Activated T-cell treated with anti-CD3 and anti-CD28 coated beads, Interleukin-2, amount 50 U/mL, for 72 hours (primary cell): Measurements from ENCODE around the gene CAPS. TPM values are rescaled to one million over a fixed set of nuclear protein-coding genes. Genes with fewer than 3 reads are reported as not detected.
"Not testable (repeated sequence)": the region's sequence is repeated elsewhere in the genome, so short reads cannot be mapped to it uniquely, and the experiment has no call there.

Experiments used
- ATAC-seq, 2 donors: fragments of 150-1000 bp; cut with Tn5 transposase; replicated peaks in 1 of 2; 2 replicates each; pipeline ENCODE4 v1.10.0; 2021; ENCODE audit warnings: moderate library complexity in 2 of 2, mild to moderate bottlenecking in 1 of 2
- DNase-seq, 2 donors: peaks; one replicate each; pipeline ENCODE4 v3.0.0; 2021 to 2022; ENCODE audit warnings: mixed read lengths in 1 of 2
- H3K27ac Mint-ChIP-seq: one replicate; pipeline ENCODE4 v1.8.0; 2022; ENCODE audit warnings: mild to moderate bottlenecking, moderate library complexity, mixed read lengths
- H3K27me3 Mint-ChIP-seq: one replicate; pipeline ENCODE4 v1.8.0; 2022; ENCODE audit warnings: low read depth, mixed read lengths
- H3K36me3 Mint-ChIP-seq, 2 donors: one replicate each; pipeline ENCODE4 v1.8.0; 2022; ENCODE audit warnings: mixed read lengths in 2 of 2, mild to moderate bottlenecking in 1 of 2; ENCODE audit not compliant: insufficient read depth in 2 of 2
- H3K4me1 Mint-ChIP-seq: one replicate; pipeline ENCODE4 v1.8.0; 2022; ENCODE audit warnings: low read depth, mixed read lengths
- H3K4me3 Mint-ChIP-seq, 2 donors: one replicate each; pipeline ENCODE4 v1.8.0; 2022; ENCODE audit warnings: mild to moderate bottlenecking in 2 of 2, mixed read lengths in 2 of 2, moderate library complexity in 2 of 2
- H3K9me3 Mint-ChIP-seq, 2 donors: one replicate each; pipeline ENCODE4 v1.8.0; 2022; ENCODE audit warnings: mixed read lengths in 2 of 2
- total RNA-seq, 2 donors: library from RNA; stranded (reverse); gene quantifications; one replicate each; pipeline ENCODE4 v1.2.3, GENCODE V29; 2022

Gene CAPS
- total RNA-seq, 2 donors from 2014 or later, result 12.9 to 20.9 TPM

DNA sequence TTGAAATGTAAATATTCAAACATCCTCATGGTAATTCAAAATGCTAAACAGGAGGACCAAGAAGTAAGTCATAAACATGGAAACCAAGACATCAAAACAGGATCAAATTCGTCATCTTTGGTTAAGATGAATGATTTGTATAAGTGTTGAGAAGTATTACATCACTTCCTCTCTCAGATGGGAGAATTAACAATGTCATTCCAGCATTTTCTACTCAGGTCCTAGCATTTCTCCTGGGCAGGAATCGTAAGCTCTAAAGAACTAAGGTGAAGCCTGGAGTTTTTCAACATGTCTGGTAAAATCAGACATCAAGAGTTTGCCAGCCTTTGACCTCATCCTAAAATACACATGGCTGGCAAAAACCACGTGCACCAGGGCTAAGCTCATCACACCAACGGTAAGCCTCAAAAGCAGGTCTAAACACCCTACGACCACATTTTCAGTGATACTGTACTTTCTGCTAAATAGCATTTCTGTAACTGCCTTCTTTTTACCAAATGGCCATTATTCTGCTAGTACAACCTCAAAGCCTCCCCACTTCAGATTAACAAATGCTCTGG, 39.1 kb downstream of the CAPS start:
- peak; percentile 28 to 35 for DNase-seq
- peak overlapping the region; percentile 98 for H3K27ac Mint-ChIP-seq
- peaks cover 0 to 3% of the 10 kb centered on the region in 2 donors for H3K36me3 Mint-ChIP-seq
- H3K4me1 Mint-ChIP-seq, result peaks cover 100% of the 10 kb centered on the region
- no peaks in the 10 kb centered on the region for H3K27me3 Mint-ChIP-seq
- H3K4me3 Mint-ChIP-seq, result peak overlapping the region; percentile 84
- peak; percentile 37 to 43 for ATAC-seq
- no peaks in the 10 kb centered on the region for H3K9me3 Mint-ChIP-seq

DNA sequence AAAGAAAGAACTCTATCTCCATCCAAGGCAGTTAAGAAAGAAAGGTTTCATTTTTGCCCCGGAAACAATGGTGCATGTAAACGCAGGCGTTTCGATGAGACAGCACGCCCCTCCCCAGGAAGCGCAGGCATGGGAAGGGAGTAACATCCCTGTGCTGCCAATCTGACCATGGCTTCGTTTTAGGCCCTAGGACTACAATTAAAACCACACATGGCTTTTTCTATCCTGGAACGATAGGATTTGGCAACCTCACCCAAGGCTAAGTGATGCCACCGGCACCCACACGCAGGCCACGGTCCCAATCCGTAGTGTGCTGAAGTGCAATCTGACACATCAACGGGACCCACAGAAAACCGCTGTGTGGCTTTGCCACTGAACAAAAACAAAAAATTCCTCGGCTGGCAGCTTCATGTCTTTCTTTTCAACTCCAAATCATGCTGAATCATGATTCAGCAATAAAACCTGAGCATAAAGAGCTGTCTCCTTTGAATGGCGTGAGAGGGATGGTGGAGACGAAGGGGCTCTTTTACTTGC, 39.7 kb downstream of the CAPS start:
- ATAC-seq (peak; percentile 50 to 60), DNase-seq (peak; percentile 55 to 70)
- H3K4me3 Mint-ChIP-seq, result peak overlapping the region; percentile 84
- peaks cover 99% of the 10 kb centered on the region for H3K4me1 Mint-ChIP-seq
- peaks cover 0 to 3% of the 10 kb centered on the region in 2 donors for H3K36me3 Mint-ChIP-seq
- H3K27ac Mint-ChIP-seq, result peak overlapping the region; percentile 98
- H3K27me3 Mint-ChIP-seq, result no peaks in the 10 kb centered on the region
- no peaks in the 10 kb centered on the region for H3K9me3 Mint-ChIP-seq

DNA sequence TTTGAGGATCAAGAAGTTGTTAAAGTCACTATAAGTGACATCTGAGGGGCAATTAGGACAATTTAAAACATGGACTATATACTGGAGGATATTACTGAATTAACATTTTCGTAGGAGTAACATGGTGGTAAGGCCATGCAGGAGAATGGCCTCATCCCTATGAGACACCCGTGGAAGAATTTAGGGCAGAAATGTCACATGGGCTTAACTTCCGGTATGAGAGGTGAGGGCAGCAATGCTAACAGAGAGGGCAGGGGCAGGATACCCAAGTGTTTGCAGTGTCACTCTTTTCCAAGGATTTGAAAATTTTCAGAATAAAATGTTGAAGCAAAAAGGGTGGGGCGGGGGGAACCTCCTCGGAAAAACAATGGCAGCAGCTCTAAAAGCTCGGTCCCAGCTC, 40.2 kb downstream of the CAPS start:
- peaks cover 0 to 3% of the 10 kb centered on the region in 2 donors for H3K36me3 Mint-ChIP-seq
- no peaks in the 10 kb centered on the region for H3K9me3 Mint-ChIP-seq
- H3K4me3 Mint-ChIP-seq, result peak overlapping the region; percentile 84
- DNase-seq, result no peak
- no peaks in the 10 kb centered on the region for H3K27me3 Mint-ChIP-seq
- peaks cover 99% of the 10 kb centered on the region for H3K4me1 Mint-ChIP-seq
- H3K27ac Mint-ChIP-seq, result peak overlapping the region; percentile 98
- ATAC-seq, result no peak

DNA sequence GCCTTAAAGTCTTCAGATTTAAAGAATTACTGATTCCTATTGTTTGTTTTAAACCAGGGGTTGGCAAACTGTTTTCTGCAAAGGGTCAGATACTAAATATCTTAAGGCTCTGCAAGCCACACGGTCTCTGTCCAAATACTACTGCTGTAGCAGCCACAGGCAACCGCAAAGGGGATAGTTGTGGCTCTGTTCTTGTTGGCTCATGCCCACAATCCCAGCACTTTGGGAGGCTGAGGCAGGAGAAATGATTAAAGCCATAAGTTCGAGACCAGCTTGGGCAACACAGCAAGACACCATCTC, 41.5 kb downstream of the CAPS start:
- H3K4me1 Mint-ChIP-seq, result peaks cover 98% of the 10 kb centered on the region
- no peaks in the 10 kb centered on the region for H3K27me3 Mint-ChIP-seq
- DNase-seq (no peak), ATAC-seq (no peak)
- H3K36me3 Mint-ChIP-seq, result no peaks in the 10 kb centered on the region
- H3K4me3 Mint-ChIP-seq, result peak overlapping the region; percentile 44 to 49
- peak overlapping the region; percentile 3 for H3K27ac Mint-ChIP-seq
- no peaks in the 10 kb centered on the region for H3K9me3 Mint-ChIP-seq

DNA sequence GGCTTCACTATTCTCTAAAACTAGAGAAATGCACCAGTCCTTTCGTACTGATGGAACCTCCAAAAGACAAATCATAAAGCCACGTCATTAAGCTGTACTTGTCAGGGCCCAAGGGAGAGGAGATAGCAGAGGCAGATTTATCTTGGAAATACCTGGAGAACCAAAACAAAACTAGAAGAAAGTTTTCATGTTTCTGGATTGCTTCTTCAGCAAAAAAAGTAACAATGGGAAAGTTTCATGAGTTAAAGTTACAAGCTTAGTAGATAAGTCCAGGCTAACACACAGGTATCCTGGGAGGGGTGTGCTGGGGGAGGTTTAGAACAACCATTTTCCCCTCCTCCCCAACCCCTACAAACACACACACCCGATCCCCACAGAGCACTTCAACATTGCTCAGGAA, 42.3 kb downstream of the CAPS start:
- DNase-seq (no peak), ATAC-seq (no peak)
- Mint-ChIP-seq H3K27ac (peak overlapping the region; percentile 3), H3K9me3 (no peaks in the 10 kb centered on the region), H3K36me3 (no peaks in the 10 kb centered on the region), H3K4me3 (no peak overlapping the region), H3K4me1 (peaks cover 98% of the 10 kb centered on the region), H3K27me3 (no peaks in the 10 kb centered on the region)

DNA sequence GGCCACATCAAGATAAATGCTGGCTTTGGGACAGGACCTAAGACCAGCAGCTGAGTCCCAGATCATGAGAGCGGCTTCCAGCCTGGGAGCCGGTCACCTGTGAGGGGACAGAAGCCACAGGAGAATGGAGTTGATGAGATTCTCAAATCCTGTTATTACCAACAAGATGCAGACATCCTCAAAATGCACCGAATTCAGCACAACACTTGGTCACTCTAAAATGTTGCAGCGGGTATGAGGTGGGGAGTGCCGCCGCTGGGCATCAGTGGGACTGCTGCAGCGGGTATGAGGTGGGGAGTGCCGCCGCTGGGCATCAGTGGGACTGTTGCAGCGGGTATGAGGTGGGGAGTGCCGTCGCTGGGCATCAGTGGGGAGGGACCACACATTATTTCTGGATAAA, 42.7 kb downstream of the CAPS start:
- H3K27me3 Mint-ChIP-seq, result no peaks in the 10 kb centered on the region
- H3K27ac Mint-ChIP-seq, result no peak overlapping the region
- H3K36me3 Mint-ChIP-seq, result no peaks in the 10 kb centered on the region
- ATAC-seq (no peak), DNase-seq (no peak)
- peaks cover 98% of the 10 kb centered on the region for H3K4me1 Mint-ChIP-seq
- no peaks in the 10 kb centered on the region for H3K9me3 Mint-ChIP-seq
- no peak overlapping the region for H3K4me3 Mint-ChIP-seq

DNA sequence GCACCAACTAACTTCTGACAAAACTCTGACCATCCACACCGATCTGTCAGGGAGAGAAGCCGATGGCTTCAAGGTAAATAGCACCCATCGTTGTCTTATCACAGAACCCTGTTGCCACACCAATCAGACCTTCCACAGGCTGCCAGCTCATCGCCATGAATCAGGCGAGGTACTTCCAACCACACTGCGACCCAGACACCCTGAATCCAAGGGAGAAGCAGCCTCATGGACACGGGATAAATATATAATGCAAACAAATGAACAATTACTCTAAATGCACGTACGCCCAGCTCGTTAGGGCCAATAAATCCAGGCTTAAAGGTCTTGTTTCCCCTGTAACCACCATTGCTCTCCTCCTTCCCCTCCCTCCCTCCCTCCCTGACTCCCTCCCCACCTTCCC, 43.1 kb downstream of the CAPS start:
- Mint-ChIP-seq H3K27me3 (no peaks in the 10 kb centered on the region), H3K27ac (peak overlapping the region; percentile 42), H3K9me3 (no peaks in the 10 kb centered on the region), H3K4me1 (peaks cover 98% of the 10 kb centered on the region), H3K4me3 (no peak overlapping the region), H3K36me3 (no peaks in the 10 kb centered on the region)
- DNase-seq, result no peak
- ATAC-seq, result no peak

DNA sequence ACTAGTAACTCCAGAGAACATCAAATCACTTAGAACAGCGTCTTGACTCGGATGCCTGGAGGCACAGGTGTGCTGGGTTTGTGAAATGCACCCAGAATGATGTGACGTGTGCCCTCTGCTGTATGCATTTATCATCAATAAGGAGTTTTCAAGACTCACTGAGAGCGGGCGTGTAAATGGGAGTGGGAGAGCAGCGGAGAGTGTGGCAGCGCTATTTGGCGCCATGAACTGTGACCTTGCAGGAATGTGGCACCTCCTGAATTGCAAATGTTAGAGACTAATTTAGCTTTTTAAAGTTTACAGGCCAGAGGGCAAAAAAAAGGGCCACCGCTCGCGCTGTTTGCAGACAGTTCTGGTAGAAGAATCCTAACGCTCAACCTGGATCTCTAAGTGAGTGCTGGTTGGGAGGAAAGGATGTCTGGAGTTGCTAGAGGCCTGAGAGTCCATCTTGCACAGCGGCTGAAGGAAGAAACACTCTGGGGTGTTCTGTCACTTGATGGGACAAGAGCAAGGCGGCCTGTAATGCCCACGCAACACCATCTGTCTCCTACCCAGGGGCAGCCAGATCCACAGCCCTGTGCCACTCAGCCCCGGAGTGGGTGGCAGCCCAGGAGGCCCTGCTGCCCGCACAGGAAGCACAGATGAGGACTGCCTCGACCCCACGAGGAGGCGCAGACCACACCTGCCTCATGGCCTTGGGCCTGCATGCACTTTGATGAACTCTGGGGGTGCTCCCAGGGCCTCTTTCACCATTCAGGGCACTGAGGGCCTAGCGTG, 44.2 kb downstream of the CAPS start:
- ATAC-seq (no peak), DNase-seq (no peak)
- Mint-ChIP-seq H3K9me3 (no peaks in the 10 kb centered on the region), H3K36me3 (peaks cover 0 to 3% of the 10 kb centered on the region in 2 donors), H3K27me3 (no peaks in the 10 kb centered on the region), H3K4me3 (no peak overlapping the region), H3K27ac (peak overlapping the region; percentile 66), H3K4me1 (peaks cover 98% of the 10 kb centered on the region)

DNA sequence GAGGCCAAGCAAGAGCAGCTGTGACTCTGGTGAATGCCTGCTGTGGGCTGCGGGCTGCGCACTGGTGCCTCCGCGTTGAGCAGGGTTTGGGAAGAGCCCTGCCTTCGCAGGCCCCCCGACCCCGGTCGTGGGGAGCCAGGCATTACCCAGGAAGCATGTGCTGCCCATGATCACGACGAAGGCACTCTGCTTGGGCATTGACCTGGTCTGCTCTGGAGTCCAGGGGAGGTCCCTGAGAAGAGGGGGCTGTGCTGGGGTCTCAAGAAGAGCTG, 44.7 kb downstream of the CAPS start:
- DNase-seq (no peak), ATAC-seq (no peak)
- peaks cover 98% of the 10 kb centered on the region for H3K4me1 Mint-ChIP-seq
- no peak overlapping the region for H3K4me3 Mint-ChIP-seq
- peak overlapping the region; percentile 30 for H3K27ac Mint-ChIP-seq
- H3K9me3 Mint-ChIP-seq, result no peaks in the 10 kb centered on the region
- peaks cover 0 to 3% of the 10 kb centered on the region in 2 donors for H3K36me3 Mint-ChIP-seq
- H3K27me3 Mint-ChIP-seq, result no peaks in the 10 kb centered on the region

DNA sequence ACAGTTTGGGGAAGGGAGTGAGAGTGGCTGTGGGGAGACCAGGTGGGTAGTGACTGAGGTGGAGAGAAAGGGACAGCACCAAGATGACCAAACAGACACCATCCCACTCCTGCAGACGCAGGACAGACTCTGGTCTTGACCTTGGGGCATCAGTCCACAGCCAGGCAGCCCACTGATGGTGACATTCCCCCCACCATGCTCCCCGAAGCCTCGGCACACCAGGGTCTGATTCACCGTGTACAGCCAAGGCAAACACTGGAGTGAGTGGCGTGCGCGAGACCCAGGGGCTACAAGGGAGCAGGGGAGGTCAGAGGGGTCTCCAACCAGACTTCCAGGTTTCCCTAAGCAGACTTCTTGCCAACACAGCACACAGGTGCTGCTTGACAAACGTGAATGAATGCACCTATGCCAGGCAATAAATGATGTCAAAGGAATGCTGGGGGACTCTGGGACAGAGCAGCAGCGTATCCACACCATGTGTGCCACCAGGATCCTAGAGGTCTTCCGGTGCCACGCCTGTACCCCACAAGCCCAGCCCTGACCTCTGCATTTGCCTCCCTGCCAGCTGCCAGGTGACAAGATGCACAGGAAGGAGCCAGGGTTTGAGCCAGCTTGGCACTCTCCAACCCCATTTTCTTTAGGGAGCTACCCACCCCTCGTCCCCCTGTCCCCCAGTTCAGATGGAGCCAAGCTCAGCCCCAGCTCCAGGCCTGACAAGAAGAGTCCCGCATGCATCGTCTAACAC, 45.4 kb downstream of the CAPS start:
- DNase-seq, result no peak
- no peak for ATAC-seq
- H3K4me3 Mint-ChIP-seq, result no peak overlapping the region
- H3K27ac Mint-ChIP-seq, result peak overlapping the region; percentile 30
- peaks cover 0 to 3% of the 10 kb centered on the region in 2 donors for H3K36me3 Mint-ChIP-seq
- no peaks in the 10 kb centered on the region for H3K9me3 Mint-ChIP-seq
- no peaks in the 10 kb centered on the region for H3K27me3 Mint-ChIP-seq
- H3K4me1 Mint-ChIP-seq, result peaks cover 98% of the 10 kb centered on the region

DNA sequence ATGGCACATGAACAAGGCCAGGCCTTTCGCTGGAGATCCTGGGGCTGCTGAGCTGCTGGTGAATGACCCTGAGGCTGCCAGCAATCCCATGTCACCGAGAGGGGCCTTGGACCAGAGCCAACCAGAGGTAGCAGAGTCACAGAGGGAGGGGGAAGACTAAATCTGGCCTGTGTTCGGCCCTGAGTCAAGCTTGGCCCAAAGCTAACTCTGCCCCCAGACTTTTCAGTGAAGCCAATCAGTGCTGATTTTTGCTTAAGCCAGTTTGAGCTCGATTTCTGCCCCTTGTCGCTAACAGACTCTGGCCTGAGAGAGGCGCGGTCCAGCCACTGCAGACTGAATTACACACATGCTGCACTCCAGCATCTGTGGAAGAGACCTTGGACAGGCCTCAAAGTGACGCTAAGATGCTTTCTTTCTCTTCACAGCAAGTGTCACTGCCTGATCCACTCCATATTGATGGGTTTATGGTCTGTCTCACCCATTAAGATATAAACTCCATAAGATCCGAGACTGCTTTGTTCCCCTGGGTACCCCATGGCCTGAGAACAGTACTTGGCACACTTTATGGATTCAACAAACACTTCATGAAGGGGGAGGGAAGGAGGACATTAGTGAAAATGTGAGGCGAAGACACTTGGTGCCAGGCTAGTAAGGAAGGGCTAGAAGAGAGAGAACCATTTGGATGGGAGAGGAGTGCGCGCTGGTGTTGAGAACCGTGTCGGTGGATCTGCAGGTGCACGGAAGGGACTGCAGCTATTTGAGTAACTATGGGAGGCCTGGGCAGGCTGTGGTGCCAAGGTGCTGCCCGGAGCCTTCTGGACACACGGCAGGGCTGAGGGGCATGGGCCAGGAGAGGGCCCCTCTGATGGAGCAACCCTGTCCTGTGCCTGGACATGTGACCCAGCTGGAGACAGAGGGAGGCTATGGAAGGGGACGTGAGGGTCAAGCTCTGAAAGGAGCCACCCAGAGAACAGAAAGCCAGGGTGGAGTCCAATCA, 46.2 kb downstream of the CAPS start:
- Mint-ChIP-seq H3K4me1 (peaks cover 98% of the 10 kb centered on the region), H3K9me3 (no peaks in the 10 kb centered on the region), H3K27me3 (no peaks in the 10 kb centered on the region), H3K4me3 (peak overlapping the region; percentile 22 to 79), H3K27ac (peak overlapping the region; percentile 85), H3K36me3 (peaks cover 0 to 5% of the 10 kb centered on the region in 2 donors)
- DNase-seq (no peak), ATAC-seq (no peak)

DNA sequence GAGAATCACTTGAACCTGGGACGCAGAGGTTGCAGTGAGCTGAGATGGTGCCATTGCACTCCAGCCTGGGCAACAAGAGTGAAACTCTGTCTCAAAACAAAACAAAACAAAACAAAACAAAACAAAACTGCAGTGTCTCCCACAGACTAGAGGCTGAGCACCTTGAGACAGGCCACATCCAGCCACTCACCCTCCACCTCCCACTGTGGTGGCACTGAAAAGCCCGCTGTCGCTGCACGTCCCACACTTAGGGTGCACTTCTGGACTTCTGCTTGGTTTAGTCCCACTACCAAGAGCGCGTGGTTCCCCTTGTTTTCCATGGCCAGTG, 47.6 kb downstream of the CAPS start:
- H3K9me3 Mint-ChIP-seq, H3K27me3 Mint-ChIP-seq, H3K36me3 Mint-ChIP-seq: not testable (repeated sequence)
- Mint-ChIP-seq H3K27ac (peak overlapping the region; percentile 86), H3K4me3 (peak overlapping the region; percentile 68 to 79), H3K4me1 (peaks cover 98% of the 10 kb centered on the region)
- ATAC-seq (peak; percentile 30 to 46), DNase-seq (peak in 1 of 2 donors; percentile 28)
